COLO668 (cell line): ENCODE measurements around the gene ENOX1.

Experiments used
- DNase-seq: peaks from one replicate; lab custom pipeline; 2025; ENCODE audit not compliant: unreplicated experiment; lab: John Stamatoyannopoulos, UW

ENOX1 gene

GRCh38 chr13:43492311-43492710 is 294.5 kb downstream of the ENOX1 start:
- DNase-seq, result no peak

- DNase-seq, result no peak
Measured at GRCh38 chr13:43489233-43489632, 297.5 kb downstream of the ENOX1 start.

GRCh38 chr13:43487885-43488284 is 298.9 kb downstream of the ENOX1 start:
- DNase-seq, result no peak

GRCh38 chr13:43487461-43487860 is 299.3 kb downstream of the ENOX1 start:
- no peak for DNase-seq

GRCh38 chr13:43484432-43485225 is 302.1 kb downstream of the ENOX1 start:
- DNase-seq, result no peak

- DNase-seq, result no peak
Measured at GRCh38 chr13:43483930-43484329, 302.8 kb downstream of the ENOX1 start.

GRCh38 chr13:43482641-43483040 is 304.1 kb downstream of the ENOX1 start:
- DNase-seq, result no peak

GRCh38 chr13:43482026-43482425 is 304.7 kb downstream of the ENOX1 start:
- no peak for DNase-seq

GRCh38 chr13:43478902-43479301 is 307.9 kb downstream of the ENOX1 start:
- DNase-seq, result no peak

- DNase-seq, result no peak
Measured at GRCh38 chr13:43478211-43478610, 308.6 kb downstream of the ENOX1 start.

GRCh38 chr13:43475140-43475539 is 311.6 kb downstream of the ENOX1 start:
- DNase-seq, result no peak

- no peak for DNase-seq
Measured at GRCh38 chr13:43473437-43473836, 313.3 kb downstream of the ENOX1 start.

GRCh38 chr13:43472980-43473379 is 313.8 kb downstream of the ENOX1 start:
- no peak for DNase-seq

GRCh38 chr13:43472339-43472738 is 314.4 kb downstream of the ENOX1 start:
- DNase-seq, result no peak

GRCh38 chr13:43470610-43471009 is 316.2 kb downstream of the ENOX1 start:
- no peak for DNase-seq

GRCh38 chr13:43469791-43470190 is 317.0 kb downstream of the ENOX1 start:
- DNase-seq, result no peak

- DNase-seq, result no peak
Measured at GRCh38 chr13:43464578-43465264, 322.1 kb downstream of the ENOX1 start.

GRCh38 chr13:43448605-43449336 is 338.0 kb downstream of the ENOX1 start:
- DNase-seq, result no peak

- no peak for DNase-seq
Measured at GRCh38 chr13:43446126-43446525, 340.6 kb downstream of the ENOX1 start.

GRCh38 chr13:43445668-43446067 is 341.1 kb downstream of the ENOX1 start:
- no peak for DNase-seq

- no peak for DNase-seq
Measured at GRCh38 chr13:43444081-43444480, 342.7 kb downstream of the ENOX1 start.
